GM19467 (cell line): Measurements from ENCODE around the gene RPS14.
A peak's percentile ranks its signal among the peaks of the same experiment; 100 is the strongest.
"Not testable (repeated sequence)": the region's sequence is repeated elsewhere in the genome, so short reads cannot be mapped to it uniquely, and the experiment has no call there.

Experiments
- ATAC-seq: cut with Tn5 transposase; IDR thresholded peaks from one replicate; pipeline ENCODE4 v1.9.1; 2021; ENCODE audit warnings: mild to moderate bottlenecking, moderate library complexity; ENCODE audit not compliant: unreplicated experiment

Gene RPS14

GRCh38 chr5:150481708-150481965, 32.1 kb upstream of the RPS14 start:
- no peak for ATAC-seq

- no peak for ATAC-seq
These were observed 29.9 kb upstream of the RPS14 start for GRCh38 chr5:150479416-150479815.

GRCh38 chr5:150476568-150476967, 27.0 kb upstream of the RPS14 start:
- ATAC-seq, result not testable (repeated sequence)

GRCh38 chr5:150473673-150474358, 24.3 kb upstream of the RPS14 start:
- no peak for ATAC-seq

- no peak for ATAC-seq
These were observed 20.4 kb upstream of the RPS14 start for GRCh38 chr5:150469718-150470469.

- ATAC-seq, result no peak
These were observed 18.7 kb upstream of the RPS14 start for GRCh38 chr5:150468206-150468605.

GRCh38 chr5:150465927-150466326, 16.4 kb upstream of the RPS14 start:
- ATAC-seq, result no peak

- ATAC-seq, result no peak
These were observed 15.0 kb upstream of the RPS14 start for GRCh38 chr5:150464554-150465012.

- peak; percentile 70 for ATAC-seq
These were observed 11.7 kb upstream of the RPS14 start for GRCh38 chr5:150461231-150461630.

- ATAC-seq, result no peak
These were observed 11.2 kb upstream of the RPS14 start for GRCh38 chr5:150460781-150461180.

GRCh38 chr5:150458802-150459557, 9.4 kb upstream of the RPS14 start:
- peak; percentile 66 for ATAC-seq

- no peak for ATAC-seq
These were observed 8.2 kb upstream of the RPS14 start for GRCh38 chr5:150457562-150458240.

GRCh38 chr5:150457121-150457520, 7.6 kb upstream of the RPS14 start:
- ATAC-seq, result no peak

- ATAC-seq, result no peak
These were observed 5.1 kb upstream of the RPS14 start for GRCh38 chr5:150454492-150455229.

GRCh38 chr5:150454027-150454426, 4.5 kb upstream of the RPS14 start:
- not testable (repeated sequence) for ATAC-seq

- no peak for ATAC-seq
These were observed 3.4 kb upstream of the RPS14 start for GRCh38 chr5:150452914-150453313.

- no peak for ATAC-seq
These were observed 2.1 kb upstream of the RPS14 start for GRCh38 chr5:150451594-150451993.

GRCh38 chr5:150448952-150449516, 505 bp downstream of the RPS14 start:
- ATAC-seq, result no peak

- no peak for ATAC-seq
These were observed 1.2 kb downstream of the RPS14 start for GRCh38 chr5:150448334-150448733.

GRCh38 chr5:150447188-150447587, 2.4 kb downstream of the RPS14 start:
- ATAC-seq, result no peak
